ENCODE measurements around the gene RHD.

The RHD gene

DNA sequence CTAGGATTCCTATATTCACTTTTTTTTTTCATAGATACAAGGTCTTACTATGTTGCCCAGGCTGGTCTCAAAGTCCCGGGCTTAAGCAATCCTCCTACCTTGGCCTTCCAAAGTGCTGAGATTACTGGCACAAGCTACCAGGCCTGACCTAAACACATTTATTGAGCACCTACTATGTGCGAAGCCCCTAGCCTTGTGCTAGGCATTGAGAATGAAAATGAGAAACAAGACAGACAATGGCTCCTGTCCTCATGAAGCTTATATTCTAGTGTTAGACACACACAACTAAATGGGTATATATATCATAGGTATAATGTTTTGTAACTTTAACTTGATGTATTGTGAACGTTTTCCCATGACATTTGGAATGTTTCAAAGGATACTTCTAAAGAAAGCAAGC lies 77.3 kb downstream of the RHD start:
- TF ChIP-seq, protein P1, sequence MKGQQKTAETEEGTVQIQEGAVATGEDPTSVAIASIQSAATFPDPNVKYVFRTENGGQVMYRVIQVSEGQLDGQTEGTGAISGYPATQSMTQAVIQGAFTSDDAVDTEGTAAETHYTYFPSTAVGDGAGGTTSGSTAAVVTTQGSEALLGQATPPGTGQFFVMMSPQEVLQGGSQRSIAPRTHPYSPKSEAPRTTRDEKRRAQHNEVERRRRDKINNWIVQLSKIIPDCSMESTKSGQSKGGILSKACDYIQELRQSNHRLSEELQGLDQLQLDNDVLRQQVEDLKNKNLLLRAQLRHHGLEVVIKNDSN (IDR thresholded peaks at IDR 0.05) = no peak
- no peak for TF ChIP-seq YY1 (IDR thresholded peaks at IDR 0.05; ENCODE audit: low read depth)

DNA sequence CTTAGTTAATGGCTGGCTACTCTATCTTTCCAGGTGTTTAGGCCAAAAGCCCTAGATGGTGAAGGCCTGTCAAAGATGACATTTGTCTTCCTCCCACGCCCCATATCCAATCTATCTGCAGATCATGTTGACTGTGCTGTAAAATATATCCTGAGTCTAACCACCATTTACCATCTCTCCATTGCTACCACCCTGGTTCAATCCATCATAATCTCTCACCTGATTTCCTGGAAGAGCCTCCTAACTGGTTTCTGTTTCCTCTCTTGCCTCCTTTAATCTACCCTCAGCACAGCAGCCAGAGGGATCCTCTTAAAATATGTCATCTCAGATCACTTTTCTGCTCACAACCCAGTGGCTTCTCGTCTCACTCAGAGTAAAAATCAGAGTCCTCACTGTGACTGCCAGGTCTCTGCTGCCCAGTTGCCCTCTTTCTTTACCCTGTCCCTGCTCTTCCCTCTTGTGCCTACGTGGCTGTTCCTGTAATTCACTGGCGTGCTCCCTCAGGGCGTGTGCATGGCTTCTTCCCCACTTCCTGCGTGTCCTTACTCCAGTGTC lies 83.6 kb downstream of the RHD start:
- TF ChIP-seq RAD21 (IDR thresholded peaks at IDR 0.05; ENCODE audit: low read depth) = no peak
- TF ChIP-seq, protein P2, sequence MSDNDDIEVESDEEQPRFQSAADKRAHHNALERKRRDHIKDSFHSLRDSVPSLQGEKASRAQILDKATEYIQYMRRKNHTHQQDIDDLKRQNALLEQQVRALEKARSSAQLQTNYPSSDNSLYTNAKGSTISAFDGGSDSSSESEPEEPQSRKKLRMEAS (IDR thresholded peaks at IDR 0.05) = no peak
- TF ChIP-seq CEBPB (IDR thresholded peaks at IDR 0.05) = no peak
- TF ChIP-seq TEAD4 (IDR thresholded peaks at IDR 0.05) = no peak
- no peak for TF ChIP-seq FOXM1 (IDR thresholded peaks at IDR 0.05; ENCODE audit: borderline replicate concordance, low read depth)
- no peak for TF ChIP-seq YY1 (IDR thresholded peaks at IDR 0.05; ENCODE audit: low read depth)
- TF ChIP-seq ZBTB7A (IDR thresholded peaks at IDR 0.05; ENCODE audit: low read depth) = no peak
- TF ChIP-seq, protein P3, sequence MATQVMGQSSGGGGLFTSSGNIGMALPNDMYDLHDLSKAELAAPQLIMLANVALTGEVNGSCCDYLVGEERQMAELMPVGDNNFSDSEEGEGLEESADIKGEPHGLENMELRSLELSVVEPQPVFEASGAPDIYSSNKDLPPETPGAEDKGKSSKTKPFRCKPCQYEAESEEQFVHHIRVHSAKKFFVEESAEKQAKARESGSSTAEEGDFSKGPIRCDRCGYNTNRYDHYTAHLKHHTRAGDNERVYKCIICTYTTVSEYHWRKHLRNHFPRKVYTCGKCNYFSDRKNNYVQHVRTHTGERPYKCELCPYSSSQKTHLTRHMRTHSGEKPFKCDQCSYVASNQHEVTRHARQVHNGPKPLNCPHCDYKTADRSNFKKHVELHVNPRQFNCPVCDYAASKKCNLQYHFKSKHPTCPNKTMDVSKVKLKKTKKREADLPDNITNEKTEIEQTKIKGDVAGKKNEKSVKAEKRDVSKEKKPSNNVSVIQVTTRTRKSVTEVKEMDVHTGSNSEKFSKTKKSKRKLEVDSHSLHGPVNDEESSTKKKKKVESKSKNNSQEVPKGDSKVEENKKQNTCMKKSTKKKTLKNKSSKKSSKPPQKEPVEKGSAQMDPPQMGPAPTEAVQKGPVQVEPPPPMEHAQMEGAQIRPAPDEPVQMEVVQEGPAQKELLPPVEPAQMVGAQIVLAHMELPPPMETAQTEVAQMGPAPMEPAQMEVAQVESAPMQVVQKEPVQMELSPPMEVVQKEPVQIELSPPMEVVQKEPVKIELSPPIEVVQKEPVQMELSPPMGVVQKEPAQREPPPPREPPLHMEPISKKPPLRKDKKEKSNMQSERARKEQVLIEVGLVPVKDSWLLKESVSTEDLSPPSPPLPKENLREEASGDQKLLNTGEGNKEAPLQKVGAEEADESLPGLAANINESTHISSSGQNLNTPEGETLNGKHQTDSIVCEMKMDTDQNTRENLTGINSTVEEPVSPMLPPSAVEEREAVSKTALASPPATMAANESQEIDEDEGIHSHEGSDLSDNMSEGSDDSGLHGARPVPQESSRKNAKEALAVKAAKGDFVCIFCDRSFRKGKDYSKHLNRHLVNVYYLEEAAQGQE (IDR thresholded peaks at IDR 0.05; ENCODE audit: low read depth) = no peak
- TF ChIP-seq, protein P1 (IDR thresholded peaks at IDR 0.05) = no peak
- TF ChIP-seq TAF1 (IDR thresholded peaks at IDR 0.05; ENCODE audit: low read depth) = no peak

DNA sequence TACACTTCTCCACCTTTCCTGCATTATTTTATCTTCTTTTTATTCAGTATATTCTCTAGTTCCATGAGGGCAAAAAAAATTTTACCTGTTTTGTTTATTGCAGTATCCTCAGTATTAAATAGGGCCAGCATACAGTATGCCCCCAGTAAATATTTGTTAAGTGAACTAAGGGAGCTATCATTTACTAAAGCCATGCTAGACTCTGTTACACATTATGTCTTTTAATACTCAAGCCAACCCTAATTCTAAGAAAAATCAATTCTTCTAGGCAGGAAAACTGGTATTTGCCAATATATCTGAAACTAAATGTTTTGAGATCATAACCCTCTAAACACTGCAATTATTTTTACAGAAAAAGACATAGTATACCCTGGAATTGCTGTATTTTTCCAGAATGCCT lies 84.1 kb downstream of the RHD start:
- TF ChIP-seq NFIC (IDR thresholded peaks at IDR 0.05) = no peak

DNA sequence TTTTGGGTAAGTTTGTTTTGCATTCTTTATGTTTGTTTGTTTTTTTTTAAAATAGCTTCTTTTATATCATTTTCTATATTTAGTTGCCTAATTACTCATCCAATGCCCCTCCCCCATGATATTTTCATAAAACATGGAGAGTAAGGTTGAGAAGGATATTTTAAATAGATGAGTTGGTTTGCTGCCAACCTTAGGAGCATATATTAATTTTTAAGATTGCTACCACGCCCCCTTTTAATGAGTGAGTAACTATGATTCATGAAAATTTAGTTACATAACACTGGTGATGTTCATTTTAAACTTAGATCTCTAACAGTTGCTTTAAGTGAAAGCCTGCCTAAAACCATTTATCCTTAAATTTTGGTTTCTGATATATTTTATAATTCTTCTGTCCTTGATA lies 84.5 kb downstream of the RHD start:
- TF ChIP-seq RAD21 (IDR thresholded peaks at IDR 0.05; ENCODE audit: low read depth) = no peak
- no peak for TF ChIP-seq YY1 (IDR thresholded peaks at IDR 0.05; ENCODE audit: low read depth)
- TF ChIP-seq ZBTB7A (IDR thresholded peaks at IDR 0.05; ENCODE audit: low read depth) = no peak
- no peak for TF ChIP-seq TAF1 (IDR thresholded peaks at IDR 0.05; ENCODE audit: low read depth)
- TF ChIP-seq FOXM1 (IDR thresholded peaks at IDR 0.05; ENCODE audit: borderline replicate concordance, low read depth) = no peak

DNA sequence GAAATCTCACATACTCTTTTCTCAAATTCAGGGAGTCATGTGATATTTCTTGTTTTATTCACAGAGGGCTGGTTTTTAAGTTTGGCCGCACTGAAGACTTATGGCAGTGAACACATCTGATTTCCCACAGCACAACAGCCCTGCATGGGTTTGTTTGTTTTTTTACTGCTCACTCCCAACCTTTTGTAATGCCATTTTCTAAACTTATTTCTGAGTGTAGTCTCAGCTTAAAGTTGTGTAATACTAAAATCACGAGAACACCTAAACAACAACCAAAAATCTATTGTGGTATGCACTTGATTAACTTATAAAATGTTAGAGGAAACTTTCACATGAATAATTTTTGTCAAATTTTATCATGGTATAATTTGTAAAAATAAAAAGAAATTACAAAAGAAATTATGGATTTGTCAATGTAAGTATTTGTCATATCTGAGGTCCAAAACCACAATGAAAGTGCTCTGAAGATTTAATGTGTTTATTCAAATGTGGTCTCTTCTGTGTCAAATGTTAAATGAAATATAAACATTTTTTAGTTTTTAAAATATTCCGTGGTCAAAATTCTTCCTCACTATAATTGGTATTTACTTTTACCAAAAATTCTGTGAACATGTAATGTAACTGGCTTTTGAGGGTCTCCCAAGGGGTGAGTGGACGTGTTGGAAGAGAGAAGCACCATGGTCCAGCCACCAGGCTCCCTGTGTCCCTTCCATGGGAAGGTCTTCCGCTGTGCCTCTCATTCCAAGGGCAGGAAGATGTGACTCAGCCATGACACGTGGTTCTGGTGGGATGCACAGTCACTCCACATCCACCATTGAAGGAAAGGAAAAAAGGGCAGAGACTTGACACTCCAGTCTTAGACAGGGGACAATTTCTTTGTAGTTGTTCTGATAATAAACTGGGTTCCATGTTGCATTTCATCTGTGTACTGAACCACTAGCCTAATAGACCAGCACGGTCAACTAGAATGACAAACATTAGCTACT lies 88.6 kb downstream of the RHD start:
- TF ChIP-seq CREB1 (IDR thresholded peaks at IDR 0.05; ENCODE audit: low read depth) = no peak

DNA sequence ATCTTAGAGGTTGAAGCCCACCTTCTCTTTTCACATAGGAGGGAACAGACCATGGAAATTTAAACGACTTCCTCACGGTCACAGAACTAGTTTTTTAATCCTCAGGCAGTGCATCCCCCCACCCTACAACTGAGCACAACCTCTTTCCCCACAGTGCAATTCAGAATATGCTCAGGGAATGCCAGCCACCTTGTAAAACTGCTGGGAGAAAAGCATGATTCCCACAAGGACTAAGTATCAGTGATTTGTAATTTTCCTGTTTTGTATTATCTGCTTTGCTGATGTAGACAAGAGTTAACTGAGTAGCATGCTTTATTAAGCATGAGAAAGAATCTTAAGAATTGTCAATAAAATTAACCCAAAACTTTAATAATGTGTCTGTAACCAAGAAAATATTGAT lies 89.6 kb downstream of the RHD start:
- no peak for TF ChIP-seq TAF1 (IDR thresholded peaks at IDR 0.05; ENCODE audit: low read depth)

DNA sequence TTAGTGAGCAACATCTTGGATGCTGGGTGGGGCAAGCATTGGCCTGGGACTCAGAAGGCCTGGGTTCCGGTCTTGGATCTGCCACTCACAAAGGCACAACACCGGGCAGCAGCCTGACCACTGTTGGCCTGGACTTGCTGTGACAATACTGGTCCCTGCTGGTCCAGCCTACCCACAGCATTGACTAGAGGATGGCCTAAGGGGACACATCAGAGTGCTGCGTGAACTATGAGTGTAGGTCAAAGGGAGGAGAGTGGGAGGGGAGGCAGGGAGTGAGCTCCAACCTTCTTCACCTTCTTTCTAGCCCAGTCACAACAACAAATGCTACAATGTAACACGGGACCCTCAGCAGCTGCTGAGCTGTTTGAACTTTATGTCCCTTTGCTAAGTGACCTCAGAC lies 96.9 kb downstream of the RHD start:
- TF ChIP-seq, protein P3 (IDR thresholded peaks at IDR 0.05; ENCODE audit: low read depth) = no peak
- TF ChIP-seq TAF1 (IDR thresholded peaks at IDR 0.05; ENCODE audit: low read depth) (no peak), RAD21 (IDR thresholded peaks at IDR 0.05; ENCODE audit: low read depth) (no peak), YY1 (IDR thresholded peaks at IDR 0.05; ENCODE audit: low read depth) (no peak), EP300 (IDR thresholded peaks at IDR 0.05; ENCODE audit: borderline replicate concordance) (no peak), CEBPB (IDR thresholded peaks at IDR 0.05) (no peak), NFIC (IDR thresholded peaks at IDR 0.05) (no peak), EGR1 (IDR thresholded peaks at IDR 0.05) (no peak), ZBTB7A (IDR thresholded peaks at IDR 0.05; ENCODE audit: low read depth) (no peak), TEAD4 (IDR thresholded peaks at IDR 0.05) (no peak), TCF12 (IDR thresholded peaks at IDR 0.05; ENCODE audit: low read depth) (no peak), FOXM1 (IDR thresholded peaks at IDR 0.05; ENCODE audit: borderline replicate concordance, low read depth) (no peak), CREB1 (IDR thresholded peaks at IDR 0.05; ENCODE audit: low read depth) (no peak)
- TF ChIP-seq, protein P2 (IDR thresholded peaks at IDR 0.05) = no peak
- TF ChIP-seq, protein P1 (IDR thresholded peaks at IDR 0.05) = no peak
